HG03342 (cell line): ENCODE measurements around the gene ATXN2L.
"Not testable (repeated sequence)": the region's sequence is repeated elsewhere in the genome, so short reads cannot be mapped to it uniquely, and the experiment has no call there.

Experiments
- ATAC-seq: cut with Tn5 transposase; IDR thresholded peaks from one replicate; pipeline ENCODE4 v1.9.1; 2021; ENCODE audit warnings: mild to moderate bottlenecking, moderate library complexity; ENCODE audit not compliant: unreplicated experiment

Gene ATXN2L

GRCh38 chr16:28866454-28866804 lies 43.6 kb downstream of the ATXN2L start:
- no peak for ATAC-seq

GRCh38 chr16:28867241-28867640 lies 44.4 kb downstream of the ATXN2L start:
- ATAC-seq = no peak

- not testable (repeated sequence) for ATAC-seq
Observed at GRCh38 chr16:28867646-28868045, 44.8 kb downstream of the ATXN2L start.

GRCh38 chr16:28869201-28869600 lies 46.4 kb downstream of the ATXN2L start:
- ATAC-seq = no peak

- ATAC-seq = no peak
Observed at GRCh38 chr16:28872952-28873351, 50.2 kb downstream of the ATXN2L start.

- ATAC-seq = no peak
Observed at GRCh38 chr16:28873543-28874201, 50.9 kb downstream of the ATXN2L start.

GRCh38 chr16:28874406-28874805 lies 51.6 kb downstream of the ATXN2L start:
- ATAC-seq = no peak

GRCh38 chr16:28875134-28876018 lies 52.6 kb downstream of the ATXN2L start:
- ATAC-seq = no peak

- ATAC-seq = no peak
Observed at GRCh38 chr16:28876019-28876659, 53.3 kb downstream of the ATXN2L start.

GRCh38 chr16:28876973-28877654 lies 54.3 kb downstream of the ATXN2L start:
- no peak for ATAC-seq

- ATAC-seq = no peak
Observed at GRCh38 chr16:28877655-28878000, 54.8 kb downstream of the ATXN2L start.

- no peak for ATAC-seq
Observed at GRCh38 chr16:28878083-28878926, 55.5 kb downstream of the ATXN2L start, which contains the start of gene ATP2A1. Gene ATP2A1, plus strand, starts transcription at chr16:28878488. Its CDS starts 184 bp downstream, at chr16:28878672.

- ATAC-seq = peak; percentile 40
Observed at GRCh38 chr16:28879261-28879840, 56.6 kb downstream of the ATXN2L start.

- peak; percentile 83 for ATAC-seq
Observed at GRCh38 chr16:28879841-28880588, 57.2 kb downstream of the ATXN2L start.

- ATAC-seq = no peak
Observed at GRCh38 chr16:28880589-28880915, 57.8 kb downstream of the ATXN2L start.

- ATAC-seq = no peak
Observed at GRCh38 chr16:28880955-28881354, 58.2 kb downstream of the ATXN2L start.

GRCh38 chr16:28881565-28881964 lies 58.8 kb downstream of the ATXN2L start:
- ATAC-seq = not testable (repeated sequence)

- no peak for ATAC-seq
Observed at GRCh38 chr16:28882551-28883160, 59.9 kb downstream of the ATXN2L start.
